ENCODE results near the gene CBFA2T2. TPM values are rescaled to one million over a fixed set of nuclear protein-coding genes. Genes with fewer than 3 reads are reported as not detected.
A peak's percentile ranks its signal among the peaks of the same experiment; 100 is the strongest.
"Not testable (repeated sequence)": the region's sequence is repeated elsewhere in the genome, so short reads cannot be mapped to it uniquely, and the experiment has no call there.

The CBFA2T2 gene
- polyA plus RNA-seq, 3 donors from 2014 or later = 7.5 to 15.5 (median 11.0) TPM

- Mint-ChIP-seq H3K9me3 (no peaks in the 10 kb centered on the region), H3K36me3 (peaks cover 19 to 47% (median 41%) of the 10 kb centered on the region in 3 donors), H3K4me3 (no peak overlapping the region), H3K27me3 (ENCODE audit: low read depth in 3 of 3) (peaks cover 0 to 2% (median 0%) of the 10 kb centered on the region in 3 donors), H3K27ac (peak overlapping the region in 1 of 6 donors; percentile 11), H3K4me1 (peaks cover 16 to 20% of the 10 kb centered on the region in 2 donors)
- DNase-seq = no peak
Observed at GRCh38 chr20:33629533-33629932, 139.6 kb downstream of the CBFA2T2 start.

GRCh38 chr20:33629979-33630378 is 140.1 kb downstream of the CBFA2T2 start:
- Mint-ChIP-seq H3K27ac (peak overlapping the region in 4 of 6 donors; percentile 0 to 53 (median 30)), H3K4me1 (peaks cover 12 to 16% of the 10 kb centered on the region in 2 donors), H3K27me3 (ENCODE audit: low read depth in 3 of 3) (no peaks in the 10 kb centered on the region), H3K36me3 (peaks cover 19 to 48% (median 37%) of the 10 kb centered on the region in 3 donors), H3K4me3 (no peak overlapping the region), H3K9me3 (no peaks in the 10 kb centered on the region)
- no peak for DNase-seq

- peaks cover 7 to 10% of the 10 kb centered on the region in 2 donors for H3K4me1 Mint-ChIP-seq
- peak overlapping the region in 4 of 6 donors; percentile 0 to 53 (median 29) for H3K27ac Mint-ChIP-seq
- H3K27me3 Mint-ChIP-seq (ENCODE audit: low read depth in 3 of 3) = no peaks in the 10 kb centered on the region
- H3K4me3 Mint-ChIP-seq = no peak overlapping the region
- no peaks in the 10 kb centered on the region for H3K9me3 Mint-ChIP-seq
- no peak for DNase-seq
- H3K36me3 Mint-ChIP-seq = peaks cover 19 to 43% (median 35%) of the 10 kb centered on the region in 3 donors
Observed at GRCh38 chr20:33630507-33630906, 140.6 kb downstream of the CBFA2T2 start.

GRCh38 chr20:33631910-33632309 is 142.0 kb downstream of the CBFA2T2 start:
- peaks cover 22 to 42% (median 35%) of the 10 kb centered on the region in 3 donors for H3K36me3 Mint-ChIP-seq
- H3K9me3 Mint-ChIP-seq = not testable (repeated sequence)

GRCh38 chr20:33635341-33635740 is 145.4 kb downstream of the CBFA2T2 start:
- Mint-ChIP-seq H3K4me1 (peaks cover 3 to 9% of the 10 kb centered on the region in 2 donors), H3K9me3 (no peaks in the 10 kb centered on the region), H3K27ac (no peak overlapping the region), H3K4me3 (no peak overlapping the region), H3K27me3 (ENCODE audit: low read depth in 3 of 3) (peaks cover 0 to 2% (median 0%) of the 10 kb centered on the region in 3 donors), H3K36me3 (peaks cover 14 to 34% (median 20%) of the 10 kb centered on the region in 3 donors)
- no peak for DNase-seq

More at GRCh38 chr20:33631910-33632309, 142.0 kb downstream of the CBFA2T2 start:
- not testable (repeated sequence) for H3K27ac Mint-ChIP-seq; H3K27me3 Mint-ChIP-seq (ENCODE audit: low read depth in 3 of 3); H3K4me1 Mint-ChIP-seq; H3K4me3 Mint-ChIP-seq; DNase-seq

- Mint-ChIP-seq H3K27ac (peak overlapping the region in 2 of 6 donors; percentile 4 to 8), H3K9me3 (no peaks in the 10 kb centered on the region), H3K27me3 (ENCODE audit: low read depth in 3 of 3) (peaks cover 0 to 2% (median 0%) of the 10 kb centered on the region in 3 donors), H3K4me3 (no peak overlapping the region), H3K4me1 (peaks cover 3 to 9% of the 10 kb centered on the region in 2 donors), H3K36me3 (peaks cover 17 to 32% (median 21%) of the 10 kb centered on the region in 3 donors)
- DNase-seq = no peak
Observed at GRCh38 chr20:33636776-33637175, 146.9 kb downstream of the CBFA2T2 start.

- Mint-ChIP-seq H3K4me3 (no peak overlapping the region), H3K27ac (peak overlapping the region in 1 of 6 donors; percentile 7), H3K27me3 (ENCODE audit: low read depth in 3 of 3) (peaks cover 0 to 2% (median 0%) of the 10 kb centered on the region in 3 donors), H3K36me3 (peaks cover 14 to 44% (median 29%) of the 10 kb centered on the region in 3 donors), H3K4me1 (no peaks in the 10 kb centered on the region), H3K9me3 (no peaks in the 10 kb centered on the region)
- no peak for DNase-seq
Observed at GRCh38 chr20:33640287-33640686, 150.4 kb downstream of the CBFA2T2 start.

- Mint-ChIP-seq H3K4me3 (no peak overlapping the region), H3K36me3 (peaks cover 19 to 39% (median 25%) of the 10 kb centered on the region in 3 donors), H3K4me1 (peaks cover 23 to 28% of the 10 kb centered on the region in 2 donors), H3K27me3 (ENCODE audit: low read depth in 3 of 3) (peaks cover 2 to 3% (median 2%) of the 10 kb centered on the region in 3 donors), H3K27ac (peak overlapping the region in 1 of 6 donors; percentile 46), H3K9me3 (no peaks in the 10 kb centered on the region)
- DNase-seq = no peak
Observed at GRCh38 chr20:33644313-33645071, 154.6 kb downstream of the CBFA2T2 start.

- H3K9me3 Mint-ChIP-seq = no peaks in the 10 kb centered on the region
- peak overlapping the region in 3 of 6 donors; percentile 29 to 49 (median 46) for H3K27ac Mint-ChIP-seq
- H3K36me3 Mint-ChIP-seq = peaks cover 16 to 36% (median 20%) of the 10 kb centered on the region in 3 donors
- H3K27me3 Mint-ChIP-seq (ENCODE audit: low read depth in 3 of 3) = peaks cover 2 to 3% (median 2%) of the 10 kb centered on the region in 3 donors
- DNase-seq = no peak
- peaks cover 28 to 31% of the 10 kb centered on the region in 2 donors for H3K4me1 Mint-ChIP-seq
- H3K4me3 Mint-ChIP-seq = no peak overlapping the region
Observed at GRCh38 chr20:33645072-33645358, 155.1 kb downstream of the CBFA2T2 start.

GRCh38 chr20:33645396-33645795 is 155.5 kb downstream of the CBFA2T2 start:
- Mint-ChIP-seq H3K9me3 (no peaks in the 10 kb centered on the region), H3K4me1 (peaks cover 28 to 31% of the 10 kb centered on the region in 2 donors), H3K4me3 (no peak overlapping the region)

GRCh38 chr20:33646191-33646590 is 156.3 kb downstream of the CBFA2T2 start:
- H3K27me3 Mint-ChIP-seq (ENCODE audit: low read depth in 3 of 3) = peaks cover 2 to 3% (median 2%) of the 10 kb centered on the region in 3 donors
- DNase-seq = no peak
- H3K4me3 Mint-ChIP-seq = no peak overlapping the region
- peaks cover 6 to 27% (median 12%) of the 10 kb centered on the region in 3 donors for H3K36me3 Mint-ChIP-seq
- peaks cover 28 to 31% of the 10 kb centered on the region in 2 donors for H3K4me1 Mint-ChIP-seq
- no peak overlapping the region for H3K27ac Mint-ChIP-seq
- H3K9me3 Mint-ChIP-seq = no peaks in the 10 kb centered on the region

More at GRCh38 chr20:33645396-33645795, 155.5 kb downstream of the CBFA2T2 start:
- Mint-ChIP-seq H3K27ac (peak overlapping the region in 2 of 6 donors; percentile 29 to 49), H3K27me3 (ENCODE audit: low read depth in 3 of 3) (peaks cover 2 to 3% (median 2%) of the 10 kb centered on the region in 3 donors), H3K36me3 (peaks cover 12 to 32% (median 17%) of the 10 kb centered on the region in 3 donors)
- DNase-seq = no peak

- H3K27me3 Mint-ChIP-seq (ENCODE audit: low read depth in 3 of 3); DNase-seq; H3K9me3 Mint-ChIP-seq: not testable (repeated sequence)
- Mint-ChIP-seq H3K4me1 (peaks cover 28 to 31% of the 10 kb centered on the region in 2 donors), H3K36me3 (peaks cover 5 to 21% (median 9%) of the 10 kb centered on the region in 3 donors), H3K4me3 (peak overlapping the region in 3 of 5 donors; percentile 73 to 88 (median 79)), H3K27ac (peak overlapping the region in 3 of 6 donors; percentile 45 to 79 (median 59))
Observed at GRCh38 chr20:33646959-33647602, 157.2 kb downstream of the CBFA2T2 start.

- peak; percentile 41 to 52 (median 41) for DNase-seq
- Mint-ChIP-seq H3K4me3 (peak overlapping the region; percentile 70 to 88 (median 77)), H3K9me3 (no peaks in the 10 kb centered on the region), H3K27ac (peak overlapping the region; percentile 15 to 89 (median 69)), H3K36me3 (peaks cover 5 to 21% (median 9%) of the 10 kb centered on the region in 3 donors), H3K27me3 (ENCODE audit: low read depth in 3 of 3) (peaks cover 2 to 3% (median 2%) of the 10 kb centered on the region in 3 donors), H3K4me1 (peaks cover 28 to 31% of the 10 kb centered on the region in 2 donors)
Observed at GRCh38 chr20:33647603-33648395, 157.9 kb downstream of the CBFA2T2 start.

Measured in immature natural killer cell (primary cell).